ENCODE results near the gene ST6GALNAC3. TPM values are rescaled to one million over a fixed set of nuclear protein-coding genes. Genes with fewer than 3 reads are reported as not detected.

Gene ST6GALNAC3
- polyA plus RNA-seq, 3 donors, result 90.2 to 103 (median 95.1) TPM

DNA sequence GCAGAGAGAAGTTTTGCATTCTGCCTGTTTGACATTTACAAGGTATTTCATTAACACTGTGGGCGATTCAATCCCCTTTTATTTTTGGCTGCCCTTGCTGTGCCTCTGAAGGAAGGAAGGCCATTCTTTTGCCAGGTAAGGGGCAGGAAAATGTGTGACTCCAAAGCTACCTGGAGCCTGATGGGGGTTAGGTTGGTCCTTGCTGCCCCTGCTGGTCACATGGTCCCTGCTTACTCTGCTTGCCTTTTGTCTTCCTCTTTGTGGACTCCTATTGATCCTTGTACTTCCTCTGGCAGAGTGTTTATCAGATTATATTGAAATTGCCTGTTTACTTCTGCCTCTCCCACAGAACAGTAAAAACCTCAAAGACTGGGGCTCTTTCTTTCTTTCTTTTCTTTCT lies 65.7 kb downstream of the ST6GALNAC3 start:
- DNase-seq (ENCODE audit: low read depth in 3 of 3, low spot score in 2 of 3), result no peak

DNA sequence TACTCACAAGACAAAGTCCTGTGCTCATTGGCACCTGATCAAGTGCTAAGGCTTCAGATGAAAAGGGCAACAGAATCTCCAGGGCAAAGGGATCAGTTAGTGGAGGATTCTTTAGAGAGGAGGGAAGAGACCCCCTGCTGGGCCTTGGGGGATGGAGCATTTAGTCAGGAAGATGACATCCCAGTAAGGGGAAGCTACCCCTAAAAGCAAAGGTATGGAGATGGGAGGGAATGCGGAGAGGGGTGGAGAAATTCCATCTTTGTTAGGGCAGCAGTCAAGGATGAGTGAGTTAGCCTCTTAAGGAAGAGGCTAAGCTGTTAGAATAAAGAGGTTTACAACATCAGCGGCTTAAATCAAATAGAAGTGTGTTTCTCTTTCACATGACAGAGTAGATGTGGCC lies 67.4 kb downstream of the ST6GALNAC3 start:
- DNase-seq (ENCODE audit: low read depth in 3 of 3, low spot score in 2 of 3), result no peak

DNA sequence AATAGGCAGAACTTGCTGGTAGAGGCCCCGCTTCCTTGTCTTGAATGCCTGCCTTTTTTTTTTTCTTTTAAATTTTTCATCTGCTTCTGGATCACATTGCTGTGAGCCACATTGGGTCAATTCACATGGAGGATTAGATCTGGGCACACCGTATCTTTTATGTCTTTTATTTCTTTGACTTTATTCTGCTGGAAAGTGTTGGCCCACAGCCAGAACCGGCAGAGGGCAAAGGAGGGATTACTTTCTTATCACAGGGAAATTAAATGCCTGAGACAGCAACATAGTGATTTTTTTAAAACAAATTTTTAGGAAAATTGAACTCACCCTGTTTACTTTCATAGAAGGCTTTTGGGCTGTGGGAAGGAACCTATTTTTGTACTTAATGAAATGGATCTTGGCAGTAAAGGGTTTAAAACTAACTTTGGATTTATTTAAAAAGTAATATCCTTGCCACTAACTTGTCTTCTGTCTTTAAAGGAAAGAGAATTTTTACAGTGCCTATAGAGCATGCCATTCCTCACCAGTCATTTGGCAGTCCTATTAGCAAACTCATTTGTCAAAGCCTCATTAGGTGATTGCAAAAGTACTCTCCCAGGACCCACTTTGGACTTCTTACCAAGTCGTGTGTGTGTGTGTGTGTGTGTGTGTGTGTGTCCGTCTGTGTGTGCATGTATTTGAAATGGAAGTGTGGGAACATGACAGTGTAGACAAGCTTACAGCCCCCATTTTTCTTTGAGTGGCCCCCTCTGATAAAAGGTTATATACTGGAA lies 68.4 kb downstream of the ST6GALNAC3 start:
- DNase-seq (ENCODE audit: low read depth in 3 of 3, low spot score in 2 of 3), result no peak

- DNase-seq (ENCODE audit: low read depth in 3 of 3, low spot score in 2 of 3), result no peak
These were observed 69.7 kb downstream of the ST6GALNAC3 start for GRCh38 chr1:76144247-76144646.

DNA sequence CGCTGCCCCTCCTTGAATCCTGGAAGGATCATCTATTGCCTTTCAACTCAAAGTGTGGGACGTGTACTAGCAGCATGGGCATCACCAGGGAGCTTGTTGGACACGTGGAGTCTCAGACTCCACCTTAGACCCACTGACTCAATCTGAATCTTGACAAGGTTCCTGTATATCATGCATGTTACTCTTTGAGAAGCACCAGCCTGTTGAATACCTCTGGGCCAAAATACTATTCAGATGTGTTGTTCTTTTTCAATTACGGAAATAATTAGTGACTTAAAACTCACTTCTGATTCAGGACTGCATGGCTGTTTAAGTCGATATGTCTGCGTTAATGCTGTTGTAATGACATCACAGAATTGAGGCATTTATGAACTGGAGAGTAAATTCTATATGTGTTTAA lies 70.8 kb downstream of the ST6GALNAC3 start:
- no peak for DNase-seq (ENCODE audit: low read depth in 3 of 3, low spot score in 2 of 3)

DNA sequence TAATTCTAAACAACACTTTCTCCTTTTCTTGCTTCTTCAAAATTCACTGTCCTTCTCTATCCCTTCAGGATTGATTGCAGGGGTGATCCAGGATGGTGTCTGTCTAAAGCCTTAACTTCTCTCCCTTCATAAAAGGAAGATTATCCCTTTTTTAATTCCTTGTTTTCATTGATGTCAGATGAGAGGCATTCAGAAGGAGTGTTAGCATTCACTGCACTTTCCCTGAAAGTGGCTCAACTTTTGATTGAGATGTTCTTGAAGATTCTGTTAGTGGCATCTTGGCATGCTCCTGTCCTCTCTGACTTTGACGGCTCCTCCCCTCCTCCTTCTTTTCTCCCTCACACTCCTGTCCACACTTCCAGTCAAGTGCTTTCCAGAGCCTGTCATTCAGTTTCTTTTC lies 71.6 kb downstream of the ST6GALNAC3 start:
- DNase-seq (ENCODE audit: low read depth in 3 of 3, low spot score in 2 of 3), result no peak

- DNase-seq (ENCODE audit: low read depth in 3 of 3, low spot score in 2 of 3), result no peak
These were observed 73.4 kb downstream of the ST6GALNAC3 start for GRCh38 chr1:76147917-76148316.

DNA sequence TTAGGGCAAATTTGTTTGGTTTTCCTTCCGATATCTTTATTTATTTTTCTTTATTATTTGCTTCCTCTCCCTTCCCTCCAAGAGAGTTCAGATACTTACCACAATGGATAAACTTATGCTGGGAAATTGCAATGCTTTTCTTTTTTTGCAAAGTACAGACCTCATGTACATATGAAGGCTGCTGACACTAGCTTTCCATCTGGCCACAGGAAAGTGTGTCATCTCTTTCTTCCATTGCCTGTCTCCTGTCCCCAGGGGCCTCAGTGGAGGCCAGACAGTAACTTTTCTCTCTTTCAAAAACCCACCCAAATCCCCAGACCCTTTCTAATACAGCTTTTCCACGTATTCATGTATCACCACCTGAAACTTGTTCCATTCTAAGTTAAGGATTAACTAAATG lies 73.9 kb downstream of the ST6GALNAC3 start:
- no peak for DNase-seq (ENCODE audit: low read depth in 3 of 3, low spot score in 2 of 3)

DNA sequence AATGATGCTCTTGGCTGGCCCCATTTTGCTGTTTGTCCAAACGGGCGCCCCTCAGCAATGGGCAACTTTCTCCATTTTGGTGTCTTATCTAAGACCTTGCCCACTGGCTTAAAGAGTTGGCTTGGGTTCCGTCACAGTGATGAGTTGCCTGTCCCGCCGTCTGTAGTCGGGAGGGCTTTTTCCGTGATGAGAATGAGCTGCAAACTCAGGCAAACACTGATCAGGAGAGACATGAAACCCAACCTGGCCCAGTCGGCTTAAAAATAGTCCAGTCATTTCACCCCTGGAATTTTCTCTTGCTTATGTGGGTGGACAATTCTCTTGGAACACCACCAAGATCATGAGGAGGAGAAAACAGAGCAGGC lies 79.3 kb downstream of the ST6GALNAC3 start:
- DNase-seq (ENCODE audit: low read depth in 3 of 3, low spot score in 2 of 3), result no peak

GRCh38 chr1:76154206-76154956 lies 79.8 kb downstream of the ST6GALNAC3 start:
- peak; percentile 60 to 81 (median 62) for DNase-seq (ENCODE audit: low read depth in 3 of 3, low spot score in 2 of 3)

DNA sequence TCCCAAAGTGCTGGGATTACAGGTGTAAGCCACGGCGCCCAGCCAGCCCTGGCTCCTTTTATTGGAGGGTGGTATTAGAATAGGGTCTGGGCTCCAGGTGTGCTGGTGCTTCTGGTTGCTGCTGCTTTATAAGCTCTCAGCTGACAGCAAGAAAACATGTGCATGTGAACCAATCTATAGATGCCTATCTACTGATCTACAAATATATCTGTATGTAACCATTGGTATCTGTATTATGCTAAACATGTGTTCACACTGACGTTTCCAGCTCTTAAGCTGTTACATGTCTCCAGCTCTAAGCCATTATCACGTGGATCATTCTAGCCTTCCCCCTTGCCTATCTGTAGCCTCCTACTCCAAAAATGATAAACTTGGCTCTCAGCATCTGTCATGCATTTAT lies 82.4 kb downstream of the ST6GALNAC3 start:
- no peak for DNase-seq (ENCODE audit: low read depth in 3 of 3, low spot score in 2 of 3)

DNA sequence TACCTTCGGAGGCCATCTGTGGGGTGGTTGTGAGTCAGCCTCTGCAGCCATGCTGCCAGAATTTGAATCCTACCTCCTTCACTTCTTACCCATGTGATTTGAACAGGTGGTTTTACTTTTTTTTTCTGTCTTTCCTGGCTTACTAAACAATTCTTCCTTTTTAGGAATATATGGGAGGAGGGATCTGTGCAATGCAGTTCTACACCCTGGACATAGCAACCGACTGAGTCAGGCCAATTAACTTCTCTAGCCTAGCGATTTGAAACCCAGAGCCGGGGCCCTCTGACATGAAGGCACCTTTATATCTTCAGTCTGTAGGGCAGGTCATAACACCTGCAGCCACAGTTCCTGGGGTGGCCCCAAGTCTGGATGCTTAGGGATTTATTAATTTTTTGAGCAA lies 83.6 kb downstream of the ST6GALNAC3 start:
- no peak for DNase-seq (ENCODE audit: low read depth in 3 of 3, low spot score in 2 of 3)

DNA sequence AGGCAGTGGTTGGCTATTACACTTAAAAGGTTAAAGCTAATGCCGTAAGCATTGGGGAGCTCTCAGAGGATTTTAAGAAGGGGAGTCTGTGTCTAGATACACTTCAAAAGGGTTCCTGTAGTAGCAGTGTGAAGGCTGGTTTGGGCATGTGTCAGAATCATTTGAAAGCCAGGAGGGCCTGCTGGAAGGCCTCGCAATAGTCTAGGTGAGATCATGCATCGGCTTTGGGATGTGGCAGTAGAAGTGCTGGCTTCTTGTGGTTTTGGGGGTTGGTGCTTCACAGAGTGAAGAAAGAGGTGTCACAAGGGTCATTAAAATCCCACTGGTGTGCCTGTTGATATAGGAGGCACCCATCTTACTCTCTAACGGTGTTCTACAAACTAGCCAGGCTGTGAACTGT lies 85.7 kb downstream of the ST6GALNAC3 start:
- no peak for DNase-seq (ENCODE audit: low read depth in 3 of 3, low spot score in 2 of 3)

GRCh38 chr1:76161451-76161850 lies 86.9 kb downstream of the ST6GALNAC3 start:
- no peak for DNase-seq (ENCODE audit: low read depth in 3 of 3, low spot score in 2 of 3)

DNA sequence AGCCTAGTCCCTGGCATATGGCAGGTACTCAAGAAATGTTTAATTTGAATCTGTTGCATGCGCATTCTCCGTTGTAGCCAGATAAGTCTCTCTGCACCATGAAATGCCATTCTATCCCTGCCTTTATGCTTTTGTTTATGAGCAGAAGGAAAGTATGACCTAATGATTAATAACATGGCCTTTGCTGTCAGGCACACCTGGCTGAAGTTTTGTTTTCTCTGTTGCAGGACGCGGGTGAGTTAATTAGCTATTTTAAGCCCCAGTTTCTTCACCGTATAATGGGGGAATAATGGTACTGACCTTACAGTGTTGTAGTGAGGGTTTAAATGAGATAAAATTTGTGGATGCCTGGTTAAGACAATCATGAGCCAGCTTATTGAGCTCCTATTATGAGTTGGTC lies 87.7 kb downstream of the ST6GALNAC3 start:
- no peak for DNase-seq (ENCODE audit: low read depth in 3 of 3, low spot score in 2 of 3)

DNA sequence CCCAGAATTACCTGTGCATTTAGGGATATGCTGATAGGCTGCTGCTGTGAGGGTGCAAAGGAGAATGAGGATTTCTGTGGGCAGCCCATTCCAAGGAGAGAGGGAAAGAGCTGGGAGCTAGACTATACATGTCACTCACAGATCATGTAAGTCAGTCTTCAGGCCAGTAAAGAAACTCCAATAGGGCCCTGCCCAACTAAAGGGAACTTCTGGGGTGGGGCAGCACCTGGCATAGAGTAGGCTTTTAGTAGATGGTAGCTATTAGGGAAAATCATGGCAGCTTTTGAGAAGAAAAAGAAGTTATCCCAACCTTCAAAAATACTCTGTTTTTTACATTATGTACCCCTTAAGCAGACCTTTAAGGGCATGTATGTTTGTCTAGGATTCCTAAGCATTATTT lies 89.6 kb downstream of the ST6GALNAC3 start:
- DNase-seq (ENCODE audit: low read depth in 3 of 3, low spot score in 2 of 3), result no peak

- no peak for DNase-seq (ENCODE audit: low read depth in 3 of 3, low spot score in 2 of 3)
These were observed 95.5 kb downstream of the ST6GALNAC3 start for GRCh38 chr1:76170084-76170483.

- DNase-seq (ENCODE audit: low read depth in 3 of 3, low spot score in 2 of 3), result no peak
These were observed 96.0 kb downstream of the ST6GALNAC3 start for GRCh38 chr1:76170513-76170912.

- DNase-seq (ENCODE audit: low read depth in 3 of 3, low spot score in 2 of 3), result no peak
These were observed 101.5 kb downstream of the ST6GALNAC3 start for GRCh38 chr1:76176000-76176399.

DNA sequence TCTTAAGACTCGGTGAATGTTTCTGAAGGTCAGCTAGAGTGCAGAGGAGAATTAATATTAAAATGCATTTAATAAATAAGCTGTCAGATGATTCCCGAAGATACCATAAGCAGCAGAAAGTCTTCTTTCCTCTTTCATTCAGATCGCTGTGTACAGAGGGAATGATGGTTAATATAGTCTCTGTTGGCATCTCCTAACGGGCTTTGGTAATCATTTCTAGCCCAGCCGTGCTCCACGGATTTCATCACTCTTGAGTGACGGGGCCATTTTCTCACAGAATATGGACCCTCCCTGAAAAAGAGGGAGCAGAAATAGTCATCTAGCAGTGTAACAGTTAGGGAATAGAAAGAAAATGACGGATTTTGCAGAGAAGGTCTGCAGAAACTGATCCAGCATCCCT lies 103.1 kb downstream of the ST6GALNAC3 start:
- DNase-seq (ENCODE audit: low read depth in 3 of 3, low spot score in 2 of 3), result no peak

GRCh38 chr1:76179219-76179698 lies 104.7 kb downstream of the ST6GALNAC3 start:
- no peak for DNase-seq (ENCODE audit: low read depth in 3 of 3, low spot score in 2 of 3)

GRCh38 chr1:76185207-76185606 lies 110.7 kb downstream of the ST6GALNAC3 start:
- DNase-seq (ENCODE audit: low read depth in 3 of 3, low spot score in 2 of 3), result no peak
